Neuronal stem cell (in vitro differentiated cells): ENCODE results near the gene CARMIL1.

Source experiments
- DNase-seq: peaks from one replicate; pipeline ENCODE4 v3.0.0-alpha.2; 2013; ENCODE audit warnings: low spot score
- H2AFZ ChIP-seq: one replicate; pipeline ENCODE4 v1.6.1; 2013; ENCODE audit warnings: mild to moderate bottlenecking, low read length, inconsistent platforms
- H2AK5ac ChIP-seq: 2 replicates; pipeline ENCODE4 v1.6.1; 2013; ENCODE audit warnings: low read depth, mild to moderate bottlenecking, inconsistent platforms, low read length, moderate library complexity, mixed read lengths
- H2BK120ac ChIP-seq: 2 replicates; pipeline ENCODE4 v1.6.1; 2013; ENCODE audit warnings: low read depth, mild to moderate bottlenecking, inconsistent platforms, low read length, moderate library complexity, mixed read lengths
- H2BK12ac ChIP-seq: one replicate; pipeline ENCODE4 v1.6.1; 2013; ENCODE audit warnings: low read length, inconsistent platforms
- H2BK15ac ChIP-seq: 2 replicates; pipeline ENCODE4 v1.6.1; 2013; ENCODE audit warnings: mild to moderate bottlenecking, low read length, inconsistent platforms, mixed read lengths
- H2BK5ac ChIP-seq: one replicate; pipeline ENCODE4 v1.6.1; 2013; ENCODE audit warnings: inconsistent platforms, mild to moderate bottlenecking, low read length, moderate library complexity
- H3K14ac ChIP-seq: one replicate; pipeline ENCODE4 v1.6.1; 2013; ENCODE audit warnings: low read length, inconsistent platforms
- H3K18ac ChIP-seq: 2 replicates; pipeline ENCODE4 v1.6.1; 2013; ENCODE audit warnings: low read length, inconsistent platforms
- H3K23ac ChIP-seq: 2 replicates; pipeline ENCODE4 v1.6.1; 2013; ENCODE audit warnings: low read depth, mild to moderate bottlenecking, mixed read lengths, low read length, inconsistent platforms; ENCODE audit not compliant: poor library complexity
- H3K27ac ChIP-seq: replicated peaks from 3 replicates; pipeline ENCODE4 v1.5.1; 2013; ENCODE audit warnings: low read length, inconsistent platforms
- H3K27me3 ChIP-seq, 3 experiments: 2 replicates each; pipeline ENCODE4 v1.6.1; 2013; ENCODE audit warnings: low read length in 3 of 3, mild to moderate bottlenecking in 2 of 3, inconsistent platforms in 1 of 3, low read depth in 1 of 3, mixed read lengths in 1 of 3, moderate library complexity in 1 of 3; ENCODE audit not compliant: control insufficient read depth in 3 of 3, insufficient read depth in 3 of 3
- H3K36me3 ChIP-seq, 2 donors: replicated peaks in 1 of 2; 2 replicates each; pipeline ENCODE4 v1.6.1; 2013; ENCODE audit warnings: low read length in 2 of 2; ENCODE audit not compliant: control insufficient read depth in 2 of 2, insufficient read depth in 2 of 2
- H3K4ac ChIP-seq: 2 replicates; pipeline ENCODE4 v1.6.1; 2013; ENCODE audit warnings: inconsistent platforms, mild to moderate bottlenecking, low read length, moderate library complexity
- H3K4me1 ChIP-seq, 2 donors: 1 replicate in 1 of 2; 2 replicates in 1 of 2; pipeline ENCODE4 v1.6.1; 2013; ENCODE audit warnings: low read length in 2 of 2, low read depth in 1 of 2; ENCODE audit not compliant: control insufficient read depth in 2 of 2, insufficient read depth in 1 of 2
- H3K4me2 ChIP-seq: one replicate; pipeline ENCODE4 v1.6.1; 2013; ENCODE audit warnings: mild to moderate bottlenecking, low read length, inconsistent platforms; ENCODE audit not compliant: insufficient read depth, poor library complexity, severe bottlenecking
- H3K4me3 ChIP-seq, 2 donors: 2 replicates each; pipeline ENCODE4 v1.5.1; 2013; ENCODE audit warnings: low read length in 2 of 2, mild to moderate bottlenecking in 2 of 2, inconsistent platforms in 1 of 2, moderate library complexity in 1 of 2
- H3K79me1 ChIP-seq: one replicate; pipeline ENCODE4 v1.6.1; 2013; ENCODE audit warnings: low read depth, mild to moderate bottlenecking, inconsistent platforms, low read length, moderate library complexity
- H3K9ac ChIP-seq: one replicate; pipeline ENCODE4 v1.6.1; 2013; ENCODE audit warnings: mild to moderate bottlenecking, low read depth, low read length, inconsistent platforms; ENCODE audit not compliant: poor library complexity
- H3K9me3 ChIP-seq, 2 donors: replicated peaks in 1 of 2; 2 replicates each; pipeline versions ENCODE3 to v1.6.1; 2013; ENCODE audit warnings: low read length in 2 of 2, mild to moderate bottlenecking in 2 of 2, inconsistent platforms in 1 of 2, low read depth in 1 of 2, mixed read lengths in 1 of 2, moderate library complexity in 1 of 2; ENCODE audit not compliant: control insufficient read depth in 2 of 2, insufficient read depth in 1 of 2
- H4K8ac ChIP-seq: one replicate; pipeline ENCODE4 v1.6.1; 2013; ENCODE audit warnings: low read depth, mild to moderate bottlenecking, inconsistent platforms, low read length, moderate library complexity
- H4K91ac ChIP-seq: one replicate; pipeline ENCODE4 v1.6.1; 2013; ENCODE audit warnings: low read length, low read depth, mild to moderate bottlenecking, inconsistent platforms; ENCODE audit not compliant: poor library complexity
- WGBS, 2 donors: extraction: QIAGEN DNeasy Blood & Tissue Kit; methylation state at CpG; one replicate each; pipeline ENCODE4 v1.1.7; 2013; ENCODE audit warnings: missing lambda C conversion rate in 2 of 2, mixed read lengths in 1 of 2; ENCODE audit not compliant: insufficient read length in 2 of 2, insufficient replicate concordance in 1 of 2; ENCODE audit errors: extremely low coverage in 2 of 2; 5-methylcytosine and 5-hydroxymethylcytosine counted together

CARMIL1 gene

GRCh38 chr6:25586927-25587326 is 307.8 kb downstream of the CARMIL1 start:
- H3K9ac ChIP-seq, result no peak overlapping the region
- H3K14ac ChIP-seq, result no peak overlapping the region
- no CpG with 5 or more reads among the region's 3 CpGs for WGBS, 2 donors
- H3K79me1 ChIP-seq, result no peaks in the 10 kb centered on the region
- H3K4ac ChIP-seq, result no peak overlapping the region
- H4K8ac ChIP-seq, result no peak overlapping the region
- H2AFZ ChIP-seq, result no peak overlapping the region
- no peak overlapping the region for H2BK5ac ChIP-seq
- no peak overlapping the region for H3K18ac ChIP-seq
- no peak overlapping the region for H2BK120ac ChIP-seq
- H3K27me3 ChIP-seq, result no peaks in the 10 kb centered on the region
- H3K4me3 ChIP-seq, result no peak overlapping the region
- H3K23ac ChIP-seq, result no peak overlapping the region
- no peak overlapping the region for H2BK15ac ChIP-seq
- peaks cover 0 to 13% of the 10 kb centered on the region in 2 donors for H3K4me1 ChIP-seq
- H3K27ac ChIP-seq, result no peak overlapping the region
- no peaks in the 10 kb centered on the region for H3K9me3 ChIP-seq
- DNase-seq, result no peak
- no peak overlapping the region for H2BK12ac ChIP-seq
- H3K4me2 ChIP-seq, result no peak overlapping the region
- no peak overlapping the region for H2AK5ac ChIP-seq
- no peaks in the 10 kb centered on the region for H3K36me3 ChIP-seq
- no peak overlapping the region for H4K91ac ChIP-seq

- Histone ChIP-seq H3K4me2 (no peak overlapping the region), H3K23ac (no peak overlapping the region), H3K27me3 (no peaks in the 10 kb centered on the region), H4K8ac (no peak overlapping the region), H3K27ac (no peak overlapping the region), H2BK120ac (no peak overlapping the region), H3K18ac (no peak overlapping the region), H4K91ac (no peak overlapping the region), H3K36me3 (no peaks in the 10 kb centered on the region), H2BK12ac (no peak overlapping the region), H2BK15ac (no peak overlapping the region), H2AK5ac (no peak overlapping the region), H3K9ac (no peak overlapping the region), H3K4ac (no peak overlapping the region), H3K79me1 (no peaks in the 10 kb centered on the region), H3K4me3 (no peak overlapping the region), H2AFZ (peak overlapping the region; percentile 30), H3K14ac (no peak overlapping the region), H3K4me1 (peaks cover 0 to 14% of the 10 kb centered on the region in 2 donors), H2BK5ac (no peak overlapping the region), H3K9me3 (no peaks in the 10 kb centered on the region)
- WGBS, 2 donors, result no CpG with 5 or more reads among the region's 5 CpGs
- DNase-seq, result no peak
These were observed 311.8 kb downstream of the CARMIL1 start for GRCh38 chr6:25590986-25591385.

- no peaks in the 10 kb centered on the region for H3K27me3 ChIP-seq
- no peak overlapping the region for H2BK15ac ChIP-seq
- H3K9me3 ChIP-seq, result no peaks in the 10 kb centered on the region
- H2BK5ac ChIP-seq, result no peak overlapping the region
- H3K79me1 ChIP-seq, result no peaks in the 10 kb centered on the region
- no peak overlapping the region for H3K14ac ChIP-seq
- no peak for DNase-seq
- H3K4me2 ChIP-seq, result no peak overlapping the region
- no peak overlapping the region for H3K23ac ChIP-seq
- H4K8ac ChIP-seq, result no peak overlapping the region
- H3K4me1 ChIP-seq, result no peaks in the 10 kb centered on the region
- H3K4ac ChIP-seq, result no peak overlapping the region
- no peak overlapping the region for H3K27ac ChIP-seq
- no peak overlapping the region for H2BK120ac ChIP-seq
- WGBS, 2 donors, result no CpG with 5 or more reads among the region's 2 CpGs
- H2AK5ac ChIP-seq, result no peak overlapping the region
- H3K36me3 ChIP-seq, result no peaks in the 10 kb centered on the region
- no peak overlapping the region for H3K9ac ChIP-seq
- H3K18ac ChIP-seq, result no peak overlapping the region
- no peak overlapping the region for H2AFZ ChIP-seq
- H3K4me3 ChIP-seq, result no peak overlapping the region
- H2BK12ac ChIP-seq, result no peak overlapping the region
- no peak overlapping the region for H4K91ac ChIP-seq
These were observed 318.0 kb downstream of the CARMIL1 start for GRCh38 chr6:25596928-25597818.

GRCh38 chr6:25599516-25600085 is 320.4 kb downstream of the CARMIL1 start:
- H3K4ac ChIP-seq, result no peak overlapping the region
- no peak overlapping the region for H4K91ac ChIP-seq
- DNase-seq, result no peak
- no peak overlapping the region for H2BK15ac ChIP-seq
- H3K9me3 ChIP-seq, result no peaks in the 10 kb centered on the region
- no peak overlapping the region for H2AK5ac ChIP-seq
- H3K4me2 ChIP-seq, result no peak overlapping the region
- H3K18ac ChIP-seq, result no peak overlapping the region
- no peak overlapping the region for H4K8ac ChIP-seq
- no CpG with 5 or more reads among the region's 4 CpGs for WGBS, 2 donors
- no peak overlapping the region for H3K27ac ChIP-seq
- H3K79me1 ChIP-seq, result no peaks in the 10 kb centered on the region
- no peaks in the 10 kb centered on the region for H3K4me1 ChIP-seq
- no peak overlapping the region for H2BK12ac ChIP-seq
- H3K27me3 ChIP-seq, result no peaks in the 10 kb centered on the region
- no peak overlapping the region for H2BK5ac ChIP-seq
- no peaks in the 10 kb centered on the region for H3K36me3 ChIP-seq
- H3K9ac ChIP-seq, result no peak overlapping the region
- no peak overlapping the region for H2BK120ac ChIP-seq
- no peak overlapping the region for H3K4me3 ChIP-seq
- no peak overlapping the region for H2AFZ ChIP-seq
- H3K23ac ChIP-seq, result no peak overlapping the region
- H3K14ac ChIP-seq, result no peak overlapping the region
